Myocyte (in vitro differentiated cells): ENCODE measurements around the gene SWI5. TPM values are rescaled to one million over a fixed set of nuclear protein-coding genes. Genes with fewer than 3 reads are reported as not detected.
A peak's percentile ranks its signal among the peaks of the same experiment; 100 is the strongest.

Experiments
- DNase-seq: peaks from one replicate; pipeline ENCODE4 v3.0.0-alpha.2; 2012; ENCODE audit warnings: low read depth
- microRNA counts: library from miRNA; unstranded; fragments of <30 nt; microRNA quantifications from one replicate; lab custom pipeline; 2016
- microRNA-seq: library from miRNA; unstranded; fragments of <30 nt; microRNA quantifications from one replicate; pipeline ENCODE4, GENCODE V29; 2016
- total RNA-seq: library from RNA; depleted of rRNA; stranded (reverse); fragments of >200 nt; gene quantifications from 2 replicates; pipeline ENCODE4 v1.2.3, GENCODE V29; 2014

Gene SWI5
- total RNA-seq, 1 donor from 2014 or later, result 42.2 TPM

DNA sequence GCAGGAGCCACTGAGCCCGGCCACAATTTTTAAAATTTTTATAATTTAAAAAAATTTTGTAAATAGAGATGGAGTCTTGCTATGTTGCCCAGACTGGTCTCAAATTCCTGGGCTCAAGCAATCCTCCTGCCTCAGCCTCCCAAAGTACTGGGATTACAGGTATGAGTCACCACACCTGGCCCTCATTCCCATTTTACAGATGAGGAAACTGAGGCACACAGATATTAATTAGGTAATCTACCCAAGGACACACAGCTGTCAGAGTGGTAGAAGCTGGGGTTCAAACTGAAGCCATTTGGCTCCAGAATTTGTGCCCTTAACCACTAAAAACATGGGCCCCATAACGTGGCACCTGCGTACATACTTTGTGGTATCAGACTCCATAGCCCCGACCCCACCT, 38.6 kb downstream of the SWI5 start:
- DNase-seq, result no peak

DNA sequence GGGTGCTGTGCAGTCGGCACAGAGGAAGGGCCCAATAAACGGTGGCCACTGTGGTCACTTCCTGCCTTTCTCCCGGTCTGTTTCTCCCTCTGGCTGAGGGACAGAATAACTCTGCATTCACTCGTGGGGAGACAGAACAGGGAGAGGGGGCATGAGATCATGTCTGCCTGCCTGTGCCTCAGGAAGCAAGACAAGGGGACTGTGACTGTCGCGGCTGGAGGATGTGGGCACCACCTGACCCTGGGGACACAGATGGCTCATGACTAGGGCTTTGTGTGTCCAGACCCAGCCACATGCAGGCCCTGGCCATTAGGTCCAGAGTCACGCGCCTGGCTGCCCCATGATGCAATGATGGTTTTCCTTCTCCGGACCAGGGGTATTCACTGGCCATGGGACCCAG, 40.3 kb downstream of the SWI5 start:
- DNase-seq, result no peak

DNA sequence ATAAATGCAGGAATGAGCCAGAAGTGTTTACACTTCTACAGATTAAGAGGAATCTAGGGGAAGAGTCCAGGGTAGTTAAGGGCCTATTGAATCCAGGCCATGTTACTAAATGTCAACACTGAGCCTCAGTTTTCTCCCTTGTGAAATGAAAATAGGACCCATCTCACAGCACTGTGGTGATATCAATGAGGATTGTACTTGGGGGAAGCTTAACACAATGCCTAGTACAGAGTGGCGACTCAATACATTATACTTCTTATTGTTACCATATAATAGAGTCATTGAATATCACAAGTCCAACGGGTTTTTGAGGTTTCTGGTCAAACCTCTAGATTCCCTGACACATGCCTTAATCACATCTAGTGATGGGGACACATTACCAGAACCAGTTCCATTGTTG, 41.6 kb downstream of the SWI5 start:
- no peak for DNase-seq

DNA sequence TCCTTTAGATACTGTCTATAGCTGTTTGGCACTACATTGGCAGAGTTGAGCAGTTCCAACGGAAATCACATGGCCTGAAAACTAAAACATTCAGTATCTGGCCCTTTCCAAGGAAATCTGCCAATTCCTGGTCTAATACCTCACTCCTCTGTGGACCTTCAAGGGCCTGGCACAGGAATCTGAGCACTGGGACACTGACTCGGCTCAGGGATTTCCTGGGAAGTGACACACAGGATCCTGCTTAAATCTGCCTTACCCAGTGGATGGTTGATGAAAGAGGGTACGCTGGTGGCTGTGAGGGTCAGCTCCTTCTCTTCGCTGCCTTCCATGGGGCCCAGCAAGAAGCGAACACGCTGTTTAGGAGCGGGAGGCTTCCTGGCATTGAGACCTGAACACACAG, 45.3 kb downstream of the SWI5 start:
- no peak for DNase-seq

DNA sequence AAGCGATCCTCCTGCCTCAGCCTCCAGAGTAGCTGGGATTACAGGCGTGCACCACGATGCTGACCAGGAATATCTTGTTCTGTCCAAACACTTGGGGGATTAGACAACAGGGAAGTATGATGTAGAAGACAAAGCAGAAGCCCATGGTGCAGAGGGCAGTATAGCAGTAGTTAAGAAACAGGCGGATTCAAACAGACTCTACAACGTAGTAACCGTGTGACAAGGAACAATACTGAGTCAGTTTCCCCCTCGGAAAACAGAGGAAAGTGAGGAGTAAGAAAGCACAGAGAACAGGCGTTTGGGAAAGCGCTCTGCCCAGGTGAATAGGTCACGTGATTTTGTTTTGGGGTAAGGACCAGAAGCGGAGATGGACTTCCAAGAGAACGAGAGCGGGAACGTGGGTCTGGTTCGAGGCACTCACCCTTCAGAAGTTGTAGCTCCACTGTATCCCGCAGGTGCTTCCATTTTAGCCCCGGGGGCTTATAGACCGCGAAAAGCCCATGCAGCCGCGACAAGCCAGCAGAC, 45.9 kb downstream of the SWI5 start:
- DNase-seq, result no peak

DNA sequence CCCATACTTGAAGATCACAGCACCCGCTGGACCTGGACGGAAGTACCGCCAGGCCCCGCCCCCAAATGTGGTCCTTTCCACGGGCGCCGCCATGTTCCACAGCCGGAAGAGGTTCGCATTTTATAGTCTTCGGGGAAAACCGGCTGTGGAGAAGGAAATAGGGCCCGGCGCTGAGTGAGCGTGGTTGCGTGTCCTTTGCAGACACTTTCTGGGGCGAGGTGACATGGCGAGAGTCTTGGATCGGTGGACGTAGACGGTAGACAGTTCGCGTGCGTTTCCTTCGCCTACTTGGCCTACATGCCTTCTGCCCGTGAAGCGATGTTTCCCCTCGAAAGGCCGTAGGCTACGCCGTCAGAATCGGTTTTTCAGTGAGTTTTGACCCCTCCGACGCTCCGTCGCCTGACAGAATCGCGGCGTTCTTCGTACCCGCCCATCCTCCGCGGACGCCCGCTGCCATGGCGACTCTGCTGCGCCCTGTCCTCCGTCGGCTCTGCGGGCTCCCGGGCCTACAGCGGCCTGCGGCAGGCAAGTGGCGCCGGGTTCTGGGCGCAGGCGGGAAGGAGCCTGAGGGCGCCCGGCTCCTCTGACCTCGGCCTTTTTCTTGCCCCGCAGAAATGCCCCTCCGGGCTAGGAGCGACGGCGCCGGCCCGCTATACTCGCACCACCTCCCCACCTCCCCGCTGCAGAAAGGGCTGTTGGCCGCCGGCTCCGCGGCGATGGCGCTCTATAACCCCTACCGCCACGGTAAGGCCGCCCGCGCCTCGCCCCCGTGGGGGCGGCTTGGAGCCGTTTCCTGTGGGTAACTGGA, 46.5 kb downstream of the SWI5 start, which contains the start of the genes COQ4 and TRUB2:
Gene COQ4 (plus strand): TSS at position 436 of the 808 bp plus-strand sequence. CDS start 20 bp downstream, at position 456.
Gene TRUB2 (minus strand): TSS at position 44 of the 808 bp plus-strand sequence. CDS start 39 bp downstream, at position 5.
- peak; percentile 98 for DNase-seq

DNA sequence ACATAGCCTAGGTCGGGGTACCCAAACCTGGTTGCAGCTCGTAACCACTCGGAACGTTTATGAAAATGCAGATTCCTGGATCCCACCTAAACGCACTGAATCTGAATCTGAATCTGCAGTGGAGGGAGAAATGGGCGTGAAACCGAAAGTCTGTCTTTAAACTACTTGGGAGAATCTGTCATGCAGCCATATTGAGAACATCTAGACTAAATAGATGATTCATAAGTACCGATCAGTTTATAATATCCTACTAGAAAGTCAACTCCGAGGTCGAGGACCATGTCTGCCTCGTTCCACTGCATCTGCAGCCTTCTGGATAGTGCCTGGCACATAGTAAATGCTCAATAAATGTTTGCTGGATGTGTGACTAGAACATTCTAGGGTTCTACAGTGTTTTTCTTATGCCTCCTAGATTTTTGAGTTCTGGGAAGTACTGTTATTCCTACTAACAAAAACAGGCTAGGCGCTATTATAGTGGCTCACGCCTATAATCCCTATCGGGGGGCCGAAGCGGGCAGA, 47.2 kb downstream of the SWI5 start:
- DNase-seq, result no peak

DNA sequence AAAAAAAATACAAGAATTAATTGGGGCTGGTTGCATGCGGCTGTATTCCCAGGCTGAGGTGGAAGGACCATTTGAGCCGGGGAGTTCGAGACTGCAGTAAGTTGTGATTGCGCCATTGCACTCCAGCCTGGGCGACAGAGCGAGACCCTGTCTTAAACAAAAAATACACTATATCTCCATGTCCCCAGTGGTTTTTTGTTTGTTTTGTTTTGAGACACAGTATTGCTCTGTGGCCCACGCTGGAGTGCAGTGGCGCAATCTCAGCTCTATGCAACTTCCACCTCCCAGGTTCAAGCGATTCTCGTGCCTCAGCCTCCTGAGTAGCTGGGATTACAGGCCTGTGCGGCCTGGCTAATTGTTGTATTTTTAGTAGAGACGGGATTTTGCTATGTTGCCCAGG, 47.7 kb downstream of the SWI5 start:
- no peak for DNase-seq

DNA sequence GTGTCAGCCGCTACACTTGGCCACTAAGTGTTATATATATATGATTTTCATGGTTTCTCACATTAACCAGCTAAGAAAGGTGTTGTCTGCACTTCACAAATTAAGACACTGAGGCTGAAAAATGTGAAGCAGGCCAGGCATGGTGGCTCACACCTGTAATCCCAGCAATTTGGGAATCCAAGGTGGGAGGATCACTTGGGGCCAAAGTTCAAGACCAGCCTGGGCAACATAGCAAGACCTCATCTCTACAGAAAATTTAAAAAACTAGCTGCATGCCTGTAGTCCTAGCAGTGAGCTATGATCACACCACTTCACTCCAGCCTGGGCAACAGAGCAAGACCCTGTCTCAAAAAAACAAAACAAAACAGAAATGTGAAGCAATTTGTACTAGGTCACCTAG, 48.3 kb downstream of the SWI5 start:
- DNase-seq, result no peak

DNA sequence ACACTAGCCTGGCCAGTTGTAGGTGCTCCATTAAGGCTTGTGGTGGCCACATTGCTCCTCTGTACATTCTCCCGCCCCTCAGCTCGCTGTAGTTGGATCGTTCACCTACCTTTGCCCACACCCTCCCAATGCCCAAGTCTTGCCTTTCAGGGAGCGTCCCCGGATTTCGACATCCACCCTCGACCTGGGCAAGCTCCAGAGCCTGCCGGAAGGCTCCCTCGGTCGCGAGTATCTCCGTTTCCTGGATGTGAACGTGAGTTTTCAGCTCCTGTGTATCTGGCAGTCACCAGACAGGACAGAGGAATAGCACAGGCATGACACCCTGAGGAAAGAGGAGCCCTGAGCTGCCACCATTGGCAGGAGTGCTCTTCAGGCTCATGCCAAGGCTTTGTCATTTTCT, 49.6 kb downstream of the SWI5 start:
- DNase-seq, result no peak

DNA sequence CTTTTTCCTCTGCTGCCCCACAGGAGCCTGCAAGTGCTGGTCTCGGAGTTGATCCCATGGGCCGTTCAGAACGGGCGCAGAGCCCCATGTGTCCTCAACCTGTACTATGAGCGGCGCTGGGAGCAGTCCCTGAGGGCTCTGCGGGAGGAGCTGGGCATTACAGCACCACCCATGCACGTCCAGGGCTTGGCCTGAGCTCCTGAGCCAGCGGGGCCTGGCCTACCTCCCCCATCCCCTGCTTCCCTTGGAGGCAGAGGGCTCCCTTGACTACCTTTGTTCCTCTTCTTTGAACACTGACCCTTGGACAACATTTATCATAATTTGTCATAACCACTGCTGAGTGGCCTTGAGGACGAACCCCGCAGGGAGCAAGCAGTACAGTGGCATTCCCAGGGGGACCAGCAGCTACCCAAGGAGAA, 57.4 kb downstream of the SWI5 start:
- DNase-seq, result no peak

DNA sequence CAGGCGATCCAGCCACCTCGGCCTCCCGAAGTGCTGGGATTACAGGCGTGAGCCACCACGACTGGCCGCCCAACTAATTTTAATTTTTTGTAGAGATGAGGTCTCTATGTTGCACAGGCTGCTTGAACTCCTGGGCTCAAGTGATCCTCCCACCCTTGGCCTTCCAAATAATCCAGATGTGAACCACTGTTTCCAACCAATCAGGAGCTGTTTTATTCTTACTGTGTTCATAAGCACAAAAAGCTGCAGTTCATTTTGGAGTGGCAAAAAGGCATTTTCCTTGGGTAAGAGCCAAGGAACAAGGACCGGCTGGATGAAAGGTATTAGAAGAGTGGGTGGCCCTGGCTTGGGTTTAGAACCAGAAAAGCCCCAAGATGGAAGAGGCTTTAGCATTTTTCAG, 59.1 kb downstream of the SWI5 start:
- no peak for DNase-seq

DNA sequence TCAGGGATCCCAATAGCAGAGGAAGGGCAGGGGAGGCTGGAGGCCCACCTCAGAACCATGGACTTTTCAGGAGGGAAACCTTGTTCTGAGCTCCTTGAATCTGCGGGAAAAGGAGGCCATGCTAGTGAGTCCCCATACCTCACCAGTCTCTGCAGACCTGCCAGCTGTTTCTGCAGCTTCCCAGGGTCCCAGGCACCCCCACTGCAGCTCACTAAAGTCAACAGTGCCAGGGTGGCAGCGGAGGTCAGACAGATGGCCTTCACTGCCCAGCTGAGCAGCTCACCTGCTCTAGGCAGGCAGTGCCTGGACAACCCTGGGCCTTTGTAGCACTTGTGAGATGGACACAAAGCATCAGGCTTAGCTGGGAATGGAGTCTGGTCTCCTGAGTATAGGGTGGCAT, 59.8 kb downstream of the SWI5 start:
- DNase-seq, result no peak

DNA sequence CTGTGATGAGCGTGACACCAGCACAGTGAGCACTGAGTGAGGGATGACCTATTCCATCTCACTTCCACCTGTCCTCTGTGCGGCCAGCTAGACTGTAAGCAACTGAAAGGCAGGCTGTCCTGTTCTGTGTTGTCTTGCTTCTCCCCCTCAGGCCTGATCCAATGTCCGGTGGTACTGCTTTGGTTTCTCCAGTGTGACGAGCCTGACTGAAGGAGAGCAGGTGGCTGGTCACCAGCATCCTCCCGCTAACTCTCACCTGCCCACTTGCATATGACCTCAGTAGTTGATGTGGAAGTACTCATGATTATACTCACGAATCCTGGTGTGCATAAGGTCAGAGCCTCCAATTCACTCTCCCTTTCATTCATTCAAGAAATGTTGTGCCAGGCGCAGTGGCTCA, 61.9 kb downstream of the SWI5 start:
- DNase-seq, result no peak

MicroRNAs within 50 kb of the gene (microRNA counts, 767-probe panel; counts per million panel counts)
- microRNA hsa-miR-199b-5p (lab: Ali Mortazavi, UCI) (not detected), microRNA hsa-miR-3154 (lab: Ali Mortazavi, UCI) (not detected)

Small RNAs within 50 kb of the gene (microRNA-seq; reads per million reads assigned to microRNA genes)
- gene MIR199B (1.6 reads per million, percentile 3 among the genes with 10 or more reads in this experiment), gene MIR3154 (not detected)

Other genes with a start within 250 kb of the SWI5 start
- 9.9 and 12.3 TPM in 2 replicates for gene NAIF1, start 209.0 kb upstream of the SWI5 start, total RNA-seq
- 36.5 and 46.1 TPM in 2 replicates for gene SLC25A25, start 208.0 kb upstream of the SWI5 start, total RNA-seq
- gene PTGES2, start 148.5 kb upstream of the SWI5 start, total RNA-seq, result 65.9 and 68.6 TPM in 2 replicates
- not detected in 2 replicates for gene LCN2, start 126.8 kb upstream of the SWI5 start, total RNA-seq
- gene BBLN, start 116.0 kb upstream of the SWI5 start, total RNA-seq, result 286 and 586 TPM in 2 replicates
- gene CIZ1, start 84.7 kb upstream of the SWI5 start, total RNA-seq, result 47.4 and 58.5 TPM in 2 replicates
- 0.10 TPM in 1 of 2 replicates, not detected in the other for gene DNM1, start 72.9 kb upstream of the SWI5 start, total RNA-seq
- 121 and 160 TPM in 2 replicates for gene GOLGA2, start 269 bp upstream of the SWI5 start, total RNA-seq
- gene TRUB2, start 46.2 kb downstream of the SWI5 start, total RNA-seq, result 13.2 and 17.3 TPM in 2 replicates
- gene COQ4, start 46.6 kb downstream of the SWI5 start, total RNA-seq, result 27.2 and 40.4 TPM in 2 replicates
- 29.7 and 32.4 TPM in 2 replicates for gene SLC27A4, start 64.3 kb downstream of the SWI5 start, total RNA-seq
- gene URM1, start 95.1 kb downstream of the SWI5 start, total RNA-seq, result 43.5 and 51.2 TPM in 2 replicates
- 43.6 and 52.0 TPM in 2 replicates for gene CERCAM, start 144.6 kb downstream of the SWI5 start, total RNA-seq
- gene ODF2, start 179.7 kb downstream of the SWI5 start, total RNA-seq, result 16.0 and 18.6 TPM in 2 replicates
- 28.3 and 28.4 TPM in 2 replicates for gene GLE1, start 228.4 kb downstream of the SWI5 start, total RNA-seq